ENCODE data around the gene TREH.

Gene TREH

DNA sequence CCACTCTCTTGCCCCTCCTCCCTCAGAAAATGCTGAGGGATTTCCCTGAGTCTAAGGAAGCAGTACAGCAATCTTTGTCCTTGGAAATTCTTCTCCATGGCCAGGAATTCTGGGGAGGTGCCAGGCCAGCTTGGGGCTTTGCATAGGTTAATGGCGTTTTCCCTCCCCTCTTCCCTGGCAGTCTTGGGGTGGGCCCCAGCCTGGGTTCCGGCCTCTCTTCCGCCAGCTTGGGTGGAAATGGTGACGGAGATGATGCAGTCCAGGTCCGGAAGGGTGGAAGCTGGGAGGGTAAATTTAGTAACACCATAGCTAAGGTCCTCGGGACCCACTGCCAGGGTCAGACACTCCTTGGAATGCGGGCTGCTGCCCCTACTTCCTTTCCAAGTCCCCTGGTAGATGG, 67.1 kb downstream of the TREH start:
- TF ChIP-seq, protein P1, sequence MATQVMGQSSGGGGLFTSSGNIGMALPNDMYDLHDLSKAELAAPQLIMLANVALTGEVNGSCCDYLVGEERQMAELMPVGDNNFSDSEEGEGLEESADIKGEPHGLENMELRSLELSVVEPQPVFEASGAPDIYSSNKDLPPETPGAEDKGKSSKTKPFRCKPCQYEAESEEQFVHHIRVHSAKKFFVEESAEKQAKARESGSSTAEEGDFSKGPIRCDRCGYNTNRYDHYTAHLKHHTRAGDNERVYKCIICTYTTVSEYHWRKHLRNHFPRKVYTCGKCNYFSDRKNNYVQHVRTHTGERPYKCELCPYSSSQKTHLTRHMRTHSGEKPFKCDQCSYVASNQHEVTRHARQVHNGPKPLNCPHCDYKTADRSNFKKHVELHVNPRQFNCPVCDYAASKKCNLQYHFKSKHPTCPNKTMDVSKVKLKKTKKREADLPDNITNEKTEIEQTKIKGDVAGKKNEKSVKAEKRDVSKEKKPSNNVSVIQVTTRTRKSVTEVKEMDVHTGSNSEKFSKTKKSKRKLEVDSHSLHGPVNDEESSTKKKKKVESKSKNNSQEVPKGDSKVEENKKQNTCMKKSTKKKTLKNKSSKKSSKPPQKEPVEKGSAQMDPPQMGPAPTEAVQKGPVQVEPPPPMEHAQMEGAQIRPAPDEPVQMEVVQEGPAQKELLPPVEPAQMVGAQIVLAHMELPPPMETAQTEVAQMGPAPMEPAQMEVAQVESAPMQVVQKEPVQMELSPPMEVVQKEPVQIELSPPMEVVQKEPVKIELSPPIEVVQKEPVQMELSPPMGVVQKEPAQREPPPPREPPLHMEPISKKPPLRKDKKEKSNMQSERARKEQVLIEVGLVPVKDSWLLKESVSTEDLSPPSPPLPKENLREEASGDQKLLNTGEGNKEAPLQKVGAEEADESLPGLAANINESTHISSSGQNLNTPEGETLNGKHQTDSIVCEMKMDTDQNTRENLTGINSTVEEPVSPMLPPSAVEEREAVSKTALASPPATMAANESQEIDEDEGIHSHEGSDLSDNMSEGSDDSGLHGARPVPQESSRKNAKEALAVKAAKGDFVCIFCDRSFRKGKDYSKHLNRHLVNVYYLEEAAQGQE (IDR thresholded peaks at IDR 0.05; ENCODE audit: insufficient read depth in 1 of 2, low read depth in 2 of 2, low read length in 2 of 2), result no peak
- TF ChIP-seq FOXP2 (optimal IDR thresholded peaks at IDR 0.05; ENCODE audit: borderline replicate concordance, extremely low read depth, extremely low read length, insufficient read depth) (peak; percentile 82), SIN3A (IDR thresholded peaks at IDR 0.05; ENCODE audit: borderline replicate concordance, insufficient read depth, low read length) (no peak), TAF1 (IDR thresholded peaks at IDR 0.05; ENCODE audit: borderline replicate concordance, insufficient read depth, low read length) (no peak), POLR2AphosphoS5 (IDR thresholded peaks at IDR 0.05; ENCODE audit: low read depth, low read length) (no peak)

- peak; percentile 84 for TF ChIP-seq FOXP2 (optimal IDR thresholded peaks at IDR 0.05; ENCODE audit: borderline replicate concordance, extremely low read depth, extremely low read length, insufficient read depth)
- no peak for TF ChIP-seq SIN3A (IDR thresholded peaks at IDR 0.05; ENCODE audit: borderline replicate concordance, insufficient read depth, low read length)
- TF ChIP-seq, protein P1 (IDR thresholded peaks at IDR 0.05; ENCODE audit: insufficient read depth in 1 of 2, low read depth in 2 of 2, low read length in 2 of 2), result no peak
- no peak for TF ChIP-seq POLR2AphosphoS5 (IDR thresholded peaks at IDR 0.05; ENCODE audit: low read depth, low read length)
- no peak for TF ChIP-seq TAF1 (IDR thresholded peaks at IDR 0.05; ENCODE audit: borderline replicate concordance, insufficient read depth, low read length)
Observed at GRCh38 chr11:118610773-118611432, 68.5 kb downstream of the TREH start.

- TF ChIP-seq TAF1 (IDR thresholded peaks at IDR 0.05; ENCODE audit: borderline replicate concordance, insufficient read depth, low read length) (no peak), POLR2AphosphoS5 (IDR thresholded peaks at IDR 0.05; ENCODE audit: low read depth, low read length) (no peak), SIN3A (IDR thresholded peaks at IDR 0.05; ENCODE audit: borderline replicate concordance, insufficient read depth, low read length) (no peak), FOXP2 (optimal IDR thresholded peaks at IDR 0.05; ENCODE audit: borderline replicate concordance, extremely low read depth, extremely low read length, insufficient read depth) (no peak)
- TF ChIP-seq, protein P1 (IDR thresholded peaks at IDR 0.05; ENCODE audit: insufficient read depth in 1 of 2, low read depth in 2 of 2, low read length in 2 of 2), result no peak
Observed at GRCh38 chr11:118610225-118610772, 69.2 kb downstream of the TREH start.

- TF ChIP-seq SIN3A (IDR thresholded peaks at IDR 0.05; ENCODE audit: borderline replicate concordance, insufficient read depth, low read length), result no peak
- TF ChIP-seq TAF1 (IDR thresholded peaks at IDR 0.05; ENCODE audit: borderline replicate concordance, insufficient read depth, low read length), result no peak
- TF ChIP-seq FOXP2 (optimal IDR thresholded peaks at IDR 0.05; ENCODE audit: borderline replicate concordance, extremely low read depth, extremely low read length, insufficient read depth), result no peak
- TF ChIP-seq, protein P1 (IDR thresholded peaks at IDR 0.05; ENCODE audit: insufficient read depth in 1 of 2, low read depth in 2 of 2, low read length in 2 of 2), result no peak
- TF ChIP-seq POLR2AphosphoS5 (IDR thresholded peaks at IDR 0.05; ENCODE audit: low read depth, low read length), result no peak
Observed at GRCh38 chr11:118609380-118610224, 69.8 kb downstream of the TREH start.
